DND-41 (cell line): ENCODE results near the gene PHC3.

Experiments
- ATAC-seq: fragments of 200-7000 bp; cut with Tn5 transposase; 3 replicates; pipeline ENCODE4 v1.9.1; 2021; ENCODE audit warnings: low read depth; ENCODE audit not compliant: insufficient read depth
- DNase-seq: peaks from one replicate; pipeline ENCODE4 v3.0.0-alpha.2; 2020
- H2AFZ ChIP-seq: 2 replicates; pipeline ENCODE4 v1.6.0; 2012; ENCODE audit warnings: low read depth, low read length
- H3K27ac ChIP-seq: 2 replicates; pipeline ENCODE4 v1.5.1; 2012; ENCODE audit warnings: low read length, inconsistent platforms
- H3K27me3 ChIP-seq: fragments of 200-600 bp; sonication (generic); 2 replicates; pipeline ENCODE4 v1.6.0; 2012; ENCODE audit warnings: low read length, mild to moderate bottlenecking, inconsistent platforms; ENCODE audit not compliant: insufficient read depth, poor library complexity
- H3K36me3 ChIP-seq: 2 replicates; pipeline ENCODE4 v1.5.1; 2012; ENCODE audit warnings: low read length, inconsistent platforms; ENCODE audit not compliant: insufficient read depth
- H3K4me1 ChIP-seq: 2 replicates; pipeline ENCODE4 v1.5.1; 2012; ENCODE audit warnings: mild to moderate bottlenecking, low read length; ENCODE audit not compliant: insufficient read depth
- H3K4me2 ChIP-seq: 2 replicates; pipeline ENCODE4 v1.6.0; 2012; ENCODE audit warnings: mild to moderate bottlenecking, moderate library complexity, low read length, inconsistent platforms; ENCODE audit not compliant: insufficient read depth
- H3K4me3 ChIP-seq, 2 experiments: fragments of 200-600 bp in 1 of 2; shearing (Covaris generic) in 1 of 2; 2 replicates each; pipeline ENCODE4 v1.5.1; 2012 to 2016; ENCODE audit warnings: inconsistent platforms in 2 of 2, low read length in 2 of 2, mild to moderate bottlenecking in 2 of 2, low read depth in 1 of 2, moderate library complexity in 1 of 2
- H3K79me2 ChIP-seq: 2 replicates; pipeline ENCODE4 v1.6.0; 2012; ENCODE audit warnings: low read length, inconsistent platforms; ENCODE audit not compliant: insufficient read depth
- H3K9ac ChIP-seq: 2 replicates; pipeline ENCODE4 v1.6.0; 2012; ENCODE audit warnings: low read depth, mild to moderate bottlenecking, inconsistent platforms, low read length, moderate library complexity
- H3K9me3 ChIP-seq: 2 replicates; pipeline ENCODE4 v1.5.1; 2012; ENCODE audit warnings: low read length, moderate library complexity, mild to moderate bottlenecking, inconsistent platforms; ENCODE audit not compliant: insufficient read depth, severe bottlenecking
- H4K20me1 ChIP-seq: 2 replicates; pipeline ENCODE4 v1.6.0; 2012; ENCODE audit warnings: low read length; ENCODE audit not compliant: insufficient read depth
- CTCF ChIP-seq: IDR thresholded peaks from 2 replicates; pipeline ENCODE4 v1.5.1; 2012; ENCODE audit warnings: borderline replicate concordance, low read length, moderate library complexity, mild to moderate bottlenecking; ENCODE audit not compliant: poor library complexity, severe bottlenecking; ENCODE audit errors: extremely low read depth
- EZH2 ChIP-seq: IDR thresholded peaks from 3 replicates; pipeline ENCODE4 v1.6.1; 2012; ENCODE audit warnings: borderline replicate concordance, low read depth, mild to moderate bottlenecking, moderate library complexity, low read length, inconsistent platforms; ENCODE audit not compliant: severe bottlenecking

PHC3 gene

GRCh38 chr3:170081079-170081741 is 100.3 kb downstream of the PHC3 start:
- Histone ChIP-seq H3K9me3 (no peaks in the 10 kb centered on the region), H3K4me1 (peaks cover 18% of the 10 kb centered on the region), H3K27me3 (no peaks in the 10 kb centered on the region), H3K27ac (no peak overlapping the region), H3K4me3 (no peak overlapping the region), H4K20me1 (no peaks in the 10 kb centered on the region), H3K4me2 (no peak overlapping the region), H3K36me3 (peaks cover 23% of the 10 kb centered on the region), H3K9ac (no peak overlapping the region), H2AFZ (no peak overlapping the region), H3K79me2 (no peaks in the 10 kb centered on the region)
- ATAC-seq (no peak), DNase-seq (no peak)
- TF ChIP-seq EZH2 (no peak), CTCF (no peak)

GRCh38 chr3:170080605-170081004 is 100.9 kb downstream of the PHC3 start:
- Histone ChIP-seq H3K9ac (no peak overlapping the region), H3K4me2 (no peak overlapping the region), H3K4me3 (no peak overlapping the region), H4K20me1 (no peaks in the 10 kb centered on the region), H3K79me2 (no peaks in the 10 kb centered on the region), H2AFZ (no peak overlapping the region), H3K4me1 (peaks cover 23% of the 10 kb centered on the region), H3K36me3 (peaks cover 16% of the 10 kb centered on the region), H3K9me3 (no peaks in the 10 kb centered on the region), H3K27me3 (no peaks in the 10 kb centered on the region), H3K27ac (no peak overlapping the region)
- DNase-seq, result no peak
- no peak for ATAC-seq
- TF ChIP-seq CTCF (no peak), EZH2 (no peak)

- H3K4me3 ChIP-seq, result no peak overlapping the region
- ATAC-seq (no peak), DNase-seq (no peak)
- H4K20me1 ChIP-seq, result no peaks in the 10 kb centered on the region
- H3K79me2 ChIP-seq, result no peaks in the 10 kb centered on the region
- peaks cover 26% of the 10 kb centered on the region for H3K4me1 ChIP-seq
- no peak overlapping the region for H3K4me2 ChIP-seq
- H3K27me3 ChIP-seq, result no peaks in the 10 kb centered on the region
- H3K36me3 ChIP-seq, result peaks cover 9% of the 10 kb centered on the region; the same call in 1 of the 2 replicates
- H3K9me3 ChIP-seq, result no peaks in the 10 kb centered on the region
- no peak overlapping the region for H3K27ac ChIP-seq
- H2AFZ ChIP-seq, result no peak overlapping the region
- TF ChIP-seq CTCF (no peak), EZH2 (no peak)
- H3K9ac ChIP-seq, result no peak overlapping the region
These were observed 101.9 kb downstream of the PHC3 start for GRCh38 chr3:170079536-170080165.
